HepG2 (cell line): ENCODE results near the gene UBE2S. TPM values are rescaled to one million over a fixed set of nuclear protein-coding genes. Genes with fewer than 3 reads are reported as not detected.

Experiments used
- ATAC-seq: fragments of 200-7000 bp; cut with Tn5 transposase; 3 replicates; pipeline ENCODE4 v1.9.1; 2020; ENCODE audit warnings: mild to moderate bottlenecking, moderate library complexity
- BruUV-seq: library from RNA; stranded (reverse); fragments of 400-500 nt; replicated peaks from 2 replicates; lab custom pipeline; 2021; lab: Mats Ljungman, UMichigan
- CTCF ChIA-PET: fragments of 300-600 bp; formaldehyde crosslinking; extraction: SDS; loops from one replicate; lab custom pipeline; 2021; ENCODE audit warnings: low total read pairs, inconsistent platforms, low intra/inter-chr PET ratio; lab: Yijun Ruan, JAX
- POLR2A ChIA-PET: fragments of 350-600 bp; sonication (Branson Sonifier 250); formaldehyde crosslinking; loops from one replicate; lab custom pipeline; 2020; ENCODE audit warnings: antibody characterized with exemption, inconsistent platforms; lab: Yijun Ruan, JAX
- DNase-seq: peaks from one replicate; pipeline ENCODE4 v3.0.0-alpha.2; 2015; ENCODE audit warnings: low spot score
- FAIRE-seq: peaks from 3 replicates; lab custom pipeline; 2011; peaks lifted over from hg19 to GRCh38; lab: Jason Lieb, UNC
- H2AFZ ChIP-seq: one replicate; pipeline ENCODE4 v1.6.1; 2011; ENCODE audit warnings: low read length, inconsistent platforms
- H3K27ac ChIP-seq: fragments of 300-600 bp; 3 replicates; pipeline ENCODE4 v1.8.0; 2011; ENCODE audit warnings: mixed run types, mild to moderate bottlenecking, mixed read lengths, low read length, inconsistent platforms; ENCODE audit not compliant: insufficient read depth; ENCODE audit errors: extremely low read length
- H3K27me3 ChIP-seq, 2 experiments: fragments of 200-600 bp in 1 of 2; 2 replicates in 1 of 2; 3 replicates in 1 of 2; pipeline versions ENCODE4 v1.6.0 to v1.8.0; 2011; ENCODE audit warnings: low read length in 2 of 2, mild to moderate bottlenecking in 2 of 2, moderate library complexity in 2 of 2, inconsistent platforms in 1 of 2; ENCODE audit not compliant: insufficient read depth in 2 of 2, control insufficient read depth in 1 of 2
- H3K36me3 ChIP-seq, 2 experiments: fragments of 200-600 bp in 1 of 2; replicated peaks in 1 of 2; 2 replicates in 1 of 2; 3 replicates in 1 of 2; pipeline versions ENCODE4 v1.5.1 to v1.8.0; 2011; ENCODE audit warnings: low read length in 2 of 2, inconsistent platforms in 1 of 2; ENCODE audit not compliant: insufficient read depth in 2 of 2, control insufficient read depth in 1 of 2
- H3K4me1 ChIP-seq: 2 replicates; pipeline ENCODE4 v1.5.1; 2012; ENCODE audit warnings: low read length, inconsistent platforms; ENCODE audit not compliant: insufficient read depth
- H3K4me2 ChIP-seq: 2 replicates; pipeline ENCODE4 v1.6.0; 2011; ENCODE audit warnings: low read depth, low read length, inconsistent platforms
- H3K4me3 ChIP-seq, 3 experiments: fragments of 200-600 bp in 1 of 3; sonication (generic), shearing (Covaris generic) in 1 of 3; replicated peaks in 1 of 3; 2 replicates each; pipeline ENCODE4 v1.5.1; 2011 to 2016; ENCODE audit warnings: low read length in 3 of 3, inconsistent platforms in 2 of 3, low read depth in 2 of 3, mild to moderate bottlenecking in 2 of 3, control low read depth in 1 of 3, mixed read lengths in 1 of 3; ENCODE audit not compliant: insufficient read depth in 1 of 3
- H3K79me2 ChIP-seq: one replicate; pipeline ENCODE4 v1.6.1; 2011; ENCODE audit warnings: low read length, inconsistent platforms; ENCODE audit not compliant: insufficient read depth
- H3K9ac ChIP-seq: 2 replicates; pipeline ENCODE4 v1.6.0; 2011; ENCODE audit warnings: mild to moderate bottlenecking, low read depth, low read length, inconsistent platforms; ENCODE audit not compliant: insufficient read depth
- H3K9me3 ChIP-seq: 2 replicates; pipeline ENCODE4 v1.5.1; 2012; ENCODE audit warnings: mild to moderate bottlenecking, low read length
- H4K20me1 ChIP-seq: 2 replicates; pipeline ENCODE4 v1.6.0; 2011; ENCODE audit warnings: inconsistent platforms, mild to moderate bottlenecking, low read length, moderate library complexity; ENCODE audit not compliant: insufficient read depth
- HOXA3 ChIP-seq: sonication (generic); formaldehyde crosslinking; IDR thresholded peaks from 2 replicates; pipeline ENCODE4 v1.5.0; 2020; ENCODE audit warnings: missing genetic modification reagents
- TEAD3 ChIP-seq: optimal IDR thresholded peaks from 2 replicates; pipeline ENCODE3; 2016; ENCODE audit warnings: borderline replicate concordance
- YEATS2 ChIP-seq: sonication (generic); formaldehyde crosslinking; IDR thresholded peaks from 2 replicates; pipeline ENCODE4 v1.4.0; 2020; ENCODE audit warnings: missing genetic modification reagents, borderline replicate concordance
- ZBTB40 ChIP-seq, 2 experiments: fragments of 450-650 bp in 1 of 2; sonication (generic) in 1 of 2; formaldehyde crosslinking in 1 of 2; IDR thresholded peaks; 2 replicates each; pipeline versions ENCODE4 v1.6.1 to v1.8.0; 2016 to 2022; ENCODE audit warnings: antibody characterized with exemption in 1 of 2, mild to moderate bottlenecking in 1 of 2, missing genetic modification reagents in 1 of 2
- ZFP36L2 ChIP-seq: sonication (generic); formaldehyde crosslinking; IDR thresholded peaks from 2 replicates; pipeline ENCODE4 v1.4.0; 2020; ENCODE audit warnings: missing genetic modification reagents
- ZNF547 ChIP-seq: sonication (generic); formaldehyde crosslinking; IDR thresholded peaks from 2 replicates; pipeline ENCODE4 v1.5.1; 2020; ENCODE audit warnings: mild to moderate bottlenecking, missing genetic modification reagents
- ZNF556 ChIP-seq: sonication (generic); formaldehyde crosslinking; IDR thresholded peaks from 2 replicates; pipeline ENCODE4 v1.4.0; 2020; ENCODE audit warnings: mild to moderate bottlenecking, missing genetic modification reagents, borderline replicate concordance
- WGBS: methylation state at CpG from one replicate; pipeline ENCODE4 v1.1.6; 2017; ENCODE audit warnings: low lambda C conversion rate; 5-methylcytosine and 5-hydroxymethylcytosine counted together
- in situ Hi-C: cut with HindIII; loops from 2 replicates; pipeline ENCODE4 v1.10.0; 2017; ENCODE audit warnings: low pct_unique_long_range_greater_than_20kb; ENCODE audit not compliant: extremely low pct_ligation_motif_present
- intact Hi-C: fragments of 100-400 bp; cut with micrococcal nuclease; formaldehyde crosslinking; loops from one replicate; pipeline ENCODE4 v1.10.0; 2022; ENCODE audit not compliant: unreplicated experiment
- polyA plus RNA-seq, 8 experiments: library from polyadenylated mRNA; depleted of rRNA in 3 of 8; stranded (reverse) in 7 of 8; unstranded in 1 of 8; fragments of >200 nt; fragmentation: Illumina TruSeq in 4 of 8; extraction: Trizol in 4 of 8; gene quantifications; 2 replicates each; pipeline versions ENCODE4 v1.2.1 to v1.2.3, GENCODE V29; 2011 to 2016; ENCODE audit warnings: low read depth in 4 of 8, missing spikeins in 1 of 8, mixed read lengths in 1 of 8; ENCODE audit not compliant: insufficient read depth in 1 of 8
- total RNA-seq, 5 experiments: library from RNA; depleted of rRNA; stranded (reverse); fragments of >200 nt; fragmentation: Illumina TruSeq; extraction: Trizol; gene quantifications; 2 replicates each; pipeline ENCODE4 v1.2.3, GENCODE V29; 2016; ENCODE audit warnings: low read depth in 1 of 5

The UBE2S gene
- total and polyA plus RNA-seq, 2 of the 13 experiments (the other 11 are each of a cell fraction or from before 2014, with no cell fraction given): 32.2 to 39.3 TPM

- H3K36me3 ChIP-seq: no peaks in the 10 kb centered on the region; a peak in 1 of 5 replicates
- no peaks in the 10 kb centered on the region for H3K79me2 ChIP-seq
- peaks cover 8 to 49% of the 10 kb centered on the region in 2 experiments for H3K27me3 ChIP-seq
- ATAC-seq (no peak), DNase-seq (no peak), FAIRE-seq (no peak)
- H3K9ac ChIP-seq: no peak overlapping the region
- H3K4me3 ChIP-seq: no peak overlapping the region
- no peak overlapping the region for H3K27ac ChIP-seq
- no peaks in the 10 kb centered on the region for H3K9me3 ChIP-seq
- intact Hi-C loops (no loop called here), in situ Hi-C loops (no loop called here)
- no peak overlapping the region for H3K4me2 ChIP-seq
- 0 out of 2 replicates have a peak, but pooled peaks have one; percentile 23 for TF ChIP-seq ZNF547 (CRISPR knock-in tag)
- TF ChIP-seq ZNF556: no peak
- BruUV-seq: no TSS peak
- WGBS: 27% methylated on average over 24 of the region's 25 CpGs
- H2AFZ ChIP-seq: no peak overlapping the region
- H4K20me1 ChIP-seq: 0 out of 2 replicates have a peak, but pooled peaks cover 4% of the 10 kb centered on the region
- ChIA-PET POLR2A (interaction anchor here (0.9 to 1.8 kb wide), 2 partner anchors 13 to 19 kb away, joined by 3 to 4 read pairs; partner anchors contain the start of gene KMT5C), CTCF (no interaction called here)
- H3K4me1 ChIP-seq: peaks cover 19% of the 10 kb centered on the region
Observed at GRCh38 chr19:55352549-55353145, 54.9 kb downstream of the UBE2S start.

- no peak for DNase-seq
- no peak for ATAC-seq
- Histone ChIP-seq H3K9me3 (no peaks in the 10 kb centered on the region), H3K4me3 (no peak overlapping the region), H4K20me1 (0 out of 2 replicates have a peak, but pooled peaks cover 4% of the 10 kb centered on the region), H3K4me1 (peaks cover 19% of the 10 kb centered on the region), H3K4me2 (no peak overlapping the region), H3K79me2 (no peaks in the 10 kb centered on the region), H3K36me3 (no peaks in the 10 kb centered on the region; a peak in 1 of 5 replicates), H2AFZ (no peak overlapping the region), H3K27me3 (peaks cover 7 to 48% of the 10 kb centered on the region in 2 experiments), H3K27ac (no peak overlapping the region), H3K9ac (no peak overlapping the region)
- no TSS peak for BruUV-seq
- WGBS: no CpG with 5 or more reads among the region's 6 CpGs
- POLR2A ChIA-PET: interaction anchor here (0.9 to 1.8 kb wide), 2 partner anchors 13 to 18 kb away, joined by 3 to 4 read pairs; partner anchors contain the start of gene KMT5C
- intact Hi-C loops: no loop called here
- no peak for FAIRE-seq
- CTCF ChIA-PET: no interaction called here
- in situ Hi-C loops: no loop called here
- TF ChIP-seq ZBTB40 (IDR thresholded peaks at IDR 0.05) (no peak), ZBTB40 (CRISPR knock-in tag; IDR thresholded peaks at IDR 0.05) (no peak), HOXA3 (CRISPR knock-in tag) (no peak), ZFP36L2 (no peak), YEATS2 (no peak), TEAD3 (CRISPR knock-in tag) (no peak)
Observed at GRCh38 chr19:55352040-55352439, 55.5 kb downstream of the UBE2S start.
